Pons (tissue), 1 donor: ENCODE results near the gene SLC8A2.
"Not testable (repeated sequence)": the region's sequence is repeated elsewhere in the genome, so short reads cannot be mapped to it uniquely, and the experiment has no call there.

ENCODE experiments used
- DNase-seq: peaks from one replicate; pipeline ENCODE4 v3.0.0-alpha.2; 2016; ENCODE audit warnings: low spot score

The SLC8A2 gene

GRCh38 chr19:47408156-47408938 is 63.3 kb downstream of the SLC8A2 start:
- DNase-seq: no peak

DNA sequence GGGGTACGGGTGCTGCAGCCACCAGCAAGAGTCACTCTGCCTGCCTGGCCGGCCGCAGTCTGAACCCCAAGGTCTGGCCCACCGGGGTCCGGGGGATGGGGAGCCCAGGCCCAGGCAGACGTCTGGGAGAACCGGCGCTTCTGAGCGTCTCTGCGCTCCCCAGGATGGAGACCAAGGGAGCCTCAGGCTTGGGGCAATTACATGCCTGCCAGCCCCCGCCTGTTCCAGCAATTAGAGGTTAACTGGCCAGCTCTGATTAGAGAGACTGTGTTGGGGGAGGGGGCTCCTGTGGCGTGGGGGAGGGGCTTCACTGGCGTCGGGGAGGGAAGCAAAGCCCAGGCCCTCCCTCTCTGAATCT is 64.3 kb downstream of the SLC8A2 start:
- DNase-seq: no peak

DNA sequence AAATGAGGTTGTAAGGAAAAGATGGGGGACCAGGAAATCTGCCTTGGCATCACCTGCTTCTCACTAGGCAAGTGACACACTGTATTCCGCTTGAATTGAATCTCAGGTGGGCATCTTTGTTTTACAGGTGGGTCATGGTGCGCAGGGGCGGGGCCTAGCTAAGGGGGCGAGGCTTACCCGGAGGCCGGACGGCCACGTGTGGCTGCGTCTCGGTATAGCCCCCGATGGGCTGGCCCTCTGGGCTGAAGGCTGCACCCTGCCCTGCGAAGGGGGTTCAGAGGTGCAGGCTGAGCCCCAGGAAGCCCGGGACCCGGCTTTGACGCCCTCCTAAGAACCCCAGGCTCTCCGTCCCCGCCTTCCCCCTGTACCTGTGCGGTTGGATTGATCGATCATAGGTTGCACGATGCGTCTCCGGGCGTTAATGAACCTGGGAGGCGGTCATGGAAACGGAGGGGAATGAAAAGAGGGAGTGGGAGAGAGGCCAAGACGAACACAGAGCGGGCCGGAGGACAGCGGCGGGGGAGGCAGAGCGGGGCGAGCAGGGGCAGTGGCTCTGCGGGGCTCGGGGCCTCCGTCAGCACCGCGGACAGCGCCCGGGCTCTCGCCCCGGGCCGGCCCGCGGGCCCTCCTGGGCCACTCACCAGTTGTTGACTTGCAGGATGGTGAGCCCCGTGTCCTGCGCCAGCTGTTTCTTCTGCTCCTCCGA is 64.8 kb downstream of the SLC8A2 start:
- no peak for DNase-seq

GRCh38 chr19:47405854-47406417 is 65.8 kb downstream of the SLC8A2 start:
- no peak for DNase-seq

DNA sequence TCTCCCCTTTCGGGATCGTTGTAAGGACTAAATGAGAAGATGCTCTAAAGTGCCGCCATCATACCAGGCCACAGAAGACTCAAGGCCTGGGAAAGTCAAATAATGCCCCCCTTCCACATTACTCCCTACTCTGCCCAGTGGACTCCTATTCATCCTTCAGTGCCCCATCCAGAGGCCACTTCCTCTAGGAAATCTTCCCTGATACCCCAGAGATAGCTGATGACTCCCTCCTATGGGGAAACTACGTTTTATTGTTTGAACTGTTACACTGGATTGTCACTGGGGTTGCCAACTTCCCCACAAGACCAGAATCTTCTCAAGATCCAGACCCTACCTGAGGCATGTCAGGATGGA is 66.5 kb downstream of the SLC8A2 start:
- no peak for DNase-seq

GRCh38 chr19:47404334-47405196 is 67.1 kb downstream of the SLC8A2 start:
- DNase-seq: no peak

- DNase-seq: no peak
Measured at GRCh38 chr19:47402504-47402903, 69.2 kb downstream of the SLC8A2 start.

DNA sequence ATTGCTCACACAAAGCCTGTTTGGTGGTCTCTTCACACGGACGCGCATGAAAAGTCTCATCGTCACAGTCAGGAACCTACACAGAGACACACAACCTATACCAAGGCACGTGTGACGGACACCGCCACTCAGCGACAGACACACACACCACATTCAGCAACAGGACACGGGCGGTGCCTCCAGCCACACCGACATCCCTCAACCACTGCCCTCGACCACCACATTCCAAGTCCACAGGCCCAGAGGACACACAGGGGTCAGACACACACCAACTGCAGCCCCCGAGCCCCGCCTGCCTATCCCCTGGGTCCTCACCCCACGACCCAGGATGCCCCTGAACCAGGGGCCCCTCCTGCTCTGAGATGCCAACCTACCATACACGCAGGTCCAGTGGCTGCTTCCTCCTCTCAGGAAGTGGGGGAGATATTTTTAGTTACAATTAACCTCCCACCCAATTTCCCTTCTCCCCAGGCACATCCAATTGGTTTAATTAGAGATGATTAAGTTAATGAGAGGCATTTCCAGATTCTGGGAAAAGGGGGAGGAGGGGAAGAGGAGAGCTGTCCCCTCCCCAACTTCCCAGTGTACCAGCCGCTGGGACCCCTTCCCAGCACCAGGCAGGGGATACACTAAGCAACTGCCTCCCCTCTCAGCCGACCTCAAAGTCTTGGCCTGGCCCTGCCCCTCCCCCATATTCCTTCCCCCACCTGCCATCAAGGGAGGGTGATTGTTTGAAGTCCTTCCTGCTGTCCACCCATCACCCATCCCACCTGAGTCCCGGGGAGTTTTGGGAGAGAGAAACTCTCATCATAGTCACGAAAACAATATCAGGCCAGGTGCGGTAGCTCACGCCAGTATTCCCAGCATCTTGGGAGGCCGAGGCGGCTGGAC is 72.7 kb downstream of the SLC8A2 start:
- no peak for DNase-seq

DNA sequence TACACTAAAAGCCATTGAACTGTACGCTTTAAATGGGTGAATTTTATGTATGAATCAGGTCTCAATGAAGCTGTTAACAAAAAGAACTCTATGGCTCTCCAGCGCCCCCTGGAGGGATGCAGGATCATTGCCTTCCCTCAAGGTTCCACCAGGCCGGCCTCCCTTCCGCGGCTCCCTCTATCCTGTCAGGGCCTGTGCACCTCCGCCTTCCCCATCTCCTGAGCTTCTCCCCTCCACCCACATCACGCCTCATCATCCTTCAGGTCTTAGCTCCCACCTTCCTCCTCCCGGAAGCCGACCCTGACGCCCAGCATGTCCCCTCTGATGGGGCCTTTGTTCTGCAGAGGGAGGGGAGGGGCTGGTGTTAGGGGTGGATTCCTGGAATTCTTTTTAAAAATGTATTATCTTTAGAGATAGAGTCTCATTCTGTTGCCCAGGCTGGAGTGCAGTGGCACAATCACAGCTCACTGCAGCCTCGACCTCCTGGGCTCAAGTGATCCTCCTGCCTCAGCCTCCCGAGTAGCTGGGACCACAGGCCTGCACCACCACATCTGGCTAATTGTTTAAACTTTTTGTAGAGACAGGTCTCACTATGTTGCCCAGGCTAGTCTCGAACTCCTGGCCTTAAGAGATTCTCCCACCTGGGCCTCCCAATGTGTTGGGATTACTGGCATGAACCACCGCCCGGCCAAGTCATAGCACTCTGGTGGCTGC is 80.0 kb downstream of the SLC8A2 start:
- DNase-seq: peak; percentile 63

GRCh38 chr19:47390533-47391488 is 80.9 kb downstream of the SLC8A2 start:
- DNase-seq: no peak

DNA sequence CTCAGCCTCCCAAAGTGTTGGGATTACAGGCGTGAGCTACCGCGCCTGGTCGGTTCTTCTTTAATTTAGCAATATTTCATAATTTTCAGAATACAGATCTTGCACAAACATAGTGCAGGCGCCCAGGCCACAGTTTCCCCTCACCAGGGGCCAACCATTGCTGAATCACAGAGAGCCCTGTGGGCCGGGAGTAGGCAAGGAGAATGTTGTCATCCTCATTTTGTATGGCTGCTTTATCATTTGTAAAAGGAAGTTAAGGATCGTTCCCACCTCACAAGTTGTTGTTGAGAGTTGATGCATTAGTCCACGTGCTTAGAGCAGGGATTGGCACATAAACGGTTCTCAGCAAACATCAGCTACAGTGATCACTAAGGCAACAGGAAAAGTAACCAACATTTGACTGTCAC is 82.5 kb downstream of the SLC8A2 start:
- no peak for DNase-seq

- not testable (repeated sequence) for DNase-seq
Measured at GRCh38 chr19:47388721-47389120, 83.0 kb downstream of the SLC8A2 start.

GRCh38 chr19:47387623-47388022 is 84.1 kb downstream of the SLC8A2 start:
- not testable (repeated sequence) for DNase-seq

GRCh38 chr19:47386582-47386981 is 85.1 kb downstream of the SLC8A2 start:
- DNase-seq: not testable (repeated sequence)

DNA sequence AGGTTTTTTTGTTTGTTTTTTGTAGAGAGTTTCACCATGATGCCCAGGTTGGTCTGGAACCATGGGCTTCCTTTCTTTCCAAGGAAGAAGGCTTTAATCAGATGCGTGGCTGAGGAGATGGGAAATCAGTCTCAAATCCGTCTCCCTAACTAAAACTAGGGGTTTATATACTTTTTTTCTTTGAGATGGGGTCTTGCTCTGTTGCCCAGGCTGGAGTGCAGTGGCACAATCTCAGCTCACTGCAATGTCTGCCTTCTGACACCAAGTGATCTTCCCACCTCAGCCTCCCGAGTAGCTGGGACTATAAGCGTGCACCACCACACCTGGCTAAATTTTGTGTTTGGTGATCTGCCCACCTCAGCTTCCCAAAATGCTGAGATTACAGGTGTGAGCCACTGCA is 87.2 kb downstream of the SLC8A2 start:
- DNase-seq: not testable (repeated sequence)

- DNase-seq: not testable (repeated sequence)
Measured at GRCh38 chr19:47383890-47384289, 87.8 kb downstream of the SLC8A2 start.

- DNase-seq: no peak
Measured at GRCh38 chr19:47381653-47382279, 89.9 kb downstream of the SLC8A2 start.

DNA sequence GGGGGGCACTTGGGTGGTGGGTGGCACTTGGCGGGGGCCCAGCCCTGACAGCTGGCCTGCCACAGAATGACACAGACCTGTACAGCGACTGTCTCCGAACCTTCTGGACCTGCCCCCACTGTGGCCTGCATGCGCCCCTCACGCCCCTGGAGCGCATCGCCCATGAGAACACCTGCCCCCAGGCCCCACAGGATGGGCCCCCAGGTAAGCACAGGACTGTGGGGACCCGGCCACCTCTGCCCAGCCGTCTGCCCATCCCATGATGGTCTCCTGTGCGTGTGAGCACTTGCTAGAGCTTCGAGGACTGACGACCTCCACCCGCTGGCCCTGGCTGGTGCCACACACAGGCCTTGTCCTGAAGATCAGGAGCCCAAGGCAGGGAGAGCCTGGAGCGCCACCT is 90.6 kb downstream of the SLC8A2 start:
- DNase-seq: no peak

DNA sequence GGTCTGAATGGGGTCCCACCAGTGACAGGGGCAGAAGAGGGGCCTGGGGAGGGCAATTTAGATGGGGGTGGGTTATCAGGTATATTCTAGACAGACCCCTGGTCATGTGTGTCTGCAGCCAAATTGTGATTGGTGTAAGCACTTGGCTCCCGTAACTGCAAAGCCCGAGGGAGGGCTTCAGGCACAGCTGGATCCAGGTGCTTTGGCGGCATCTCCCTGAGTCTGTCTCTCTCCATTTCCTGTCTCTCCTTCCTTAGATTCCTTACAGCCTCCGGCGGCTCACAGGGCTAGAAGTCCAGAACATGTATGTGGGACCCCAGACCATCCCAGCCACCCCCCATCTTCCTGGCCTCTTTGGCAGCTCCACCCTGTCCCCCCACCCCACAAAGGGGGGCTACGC is 91.1 kb downstream of the SLC8A2 start:
- no peak for DNase-seq
